GM12875 (cell line): Measurements from ENCODE around the gene CHAC2.
"Not testable (repeated sequence)": the region's sequence is repeated elsewhere in the genome, so short reads cannot be mapped to it uniquely, and the experiment has no call there.

ENCODE experiments used
- H3K4me3 ChIP-seq: one replicate; pipeline ENCODE4 v1.5.1; 2011; ENCODE audit warnings: low read depth, low read length, control low read depth
- CTCF ChIP-seq: IDR thresholded peaks from 2 replicates; pipeline ENCODE4 v1.5.1; 2011; ENCODE audit warnings: low read depth, mild to moderate bottlenecking, control low read depth, inconsistent platforms, low read length, moderate library complexity, borderline replicate concordance; ENCODE audit not compliant: insufficient read depth

The CHAC2 gene

GRCh38 chr2:53818854-53819435 lies 51.3 kb downstream of the CHAC2 start:
- no peak overlapping the region for H3K4me3 ChIP-seq
- no peak for TF ChIP-seq CTCF

GRCh38 chr2:53819634-53820033 lies 52.0 kb downstream of the CHAC2 start:
- no peak overlapping the region for H3K4me3 ChIP-seq
- no peak for TF ChIP-seq CTCF

- H3K4me3 ChIP-seq = no peak overlapping the region
- no peak for TF ChIP-seq CTCF
Measured at GRCh38 chr2:53820048-53820447, 52.4 kb downstream of the CHAC2 start.

GRCh38 chr2:53820711-53821110 lies 53.1 kb downstream of the CHAC2 start:
- no peak for TF ChIP-seq CTCF
- no peak overlapping the region for H3K4me3 ChIP-seq

GRCh38 chr2:53821810-53822209 lies 54.2 kb downstream of the CHAC2 start:
- H3K4me3 ChIP-seq = no peak overlapping the region
- no peak for TF ChIP-seq CTCF

- not testable (repeated sequence) for H3K4me3 ChIP-seq
- TF ChIP-seq CTCF = peak; percentile 9; the same call in 1 of the 2 replicates
Measured at GRCh38 chr2:53823639-53824038, 56.0 kb downstream of the CHAC2 start.
